PFSK-1 (cell line): ENCODE data around the gene SORBS1.

Experiments
- POLR2AphosphoS5 ChIP-seq: IDR thresholded peaks from 2 replicates; pipeline ENCODE4 v1.6.1; 2012; ENCODE audit warnings: low read depth, mild to moderate bottlenecking, control low read depth, low read length, moderate library complexity
- REST ChIP-seq, 2 experiments: IDR thresholded peaks; 2 replicates each; pipeline versions ENCODE4 v1.6.1 to v1.8.0; 2011 to 2012; ENCODE audit warnings: low read depth in 2 of 2, low read length in 2 of 2, control low read depth in 1 of 2, inconsistent platforms in 1 of 2, mild to moderate bottlenecking in 1 of 2, moderate library complexity in 1 of 2; ENCODE audit not compliant: insufficient read depth in 1 of 2
- SIN3A ChIP-seq: IDR thresholded peaks from 2 replicates; pipeline ENCODE4 v1.6.1; 2012; ENCODE audit warnings: mild to moderate bottlenecking, low read length, moderate library complexity, borderline replicate concordance; ENCODE audit not compliant: insufficient read depth
- TAF1 ChIP-seq: IDR thresholded peaks from 2 replicates; pipeline ENCODE4 v1.6.1; 2012; ENCODE audit warnings: low read length, control low read depth, borderline replicate concordance; ENCODE audit not compliant: insufficient read depth

- TF ChIP-seq REST (IDR thresholded peaks at IDR 0.05; ENCODE audit: insufficient read depth in 1 of 2, low read depth in 2 of 2, low read length in 2 of 2) (no peak), TAF1 (no peak), POLR2AphosphoS5 (no peak), SIN3A (no peak)
Measured at GRCh38 chr10:95265572-95265971, 295.6 kb downstream of the SORBS1 start.
